ENCODE data around the gene KRAS. TPM values are rescaled to one million over a fixed set of nuclear protein-coding genes. Genes with fewer than 3 reads are reported as not detected.

KRAS gene
- total RNA-seq, 1 donor from 2014 or later, result 45.8 TPM

DNA sequence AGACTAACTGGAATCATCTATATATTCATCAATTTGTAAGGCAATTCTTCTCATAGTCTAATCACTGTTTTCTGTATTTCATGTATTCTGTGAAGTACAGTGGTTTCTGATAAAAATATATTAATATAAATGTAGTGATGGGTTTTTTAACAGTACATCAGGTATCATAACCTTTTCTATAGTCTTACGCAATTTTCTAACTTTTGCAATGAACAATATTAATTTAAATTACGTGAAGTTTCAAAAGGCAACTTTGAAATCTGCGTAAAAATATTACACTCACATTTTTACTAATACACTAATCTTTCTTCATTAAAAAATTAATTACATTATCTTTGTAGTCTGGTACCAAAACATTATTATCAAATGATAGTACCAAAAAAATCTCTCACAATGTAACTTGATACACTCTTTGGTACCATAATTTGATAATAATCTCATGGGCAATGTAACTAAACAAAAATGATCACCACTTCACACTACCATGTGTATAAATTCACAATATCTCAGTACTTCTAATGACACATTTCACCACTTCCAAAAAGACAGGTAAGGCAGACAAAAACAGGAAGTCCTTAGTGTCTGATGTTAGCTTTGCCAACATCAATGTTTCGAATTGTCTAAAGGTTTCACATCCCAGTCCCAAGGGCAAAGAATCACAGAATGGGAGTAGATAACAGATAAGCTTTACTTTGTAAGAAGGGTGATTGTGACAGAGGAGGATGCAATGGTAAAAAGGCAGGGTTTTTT is 64.5 kb downstream of the KRAS start:
- TF ChIP-seq, protein P1, sequence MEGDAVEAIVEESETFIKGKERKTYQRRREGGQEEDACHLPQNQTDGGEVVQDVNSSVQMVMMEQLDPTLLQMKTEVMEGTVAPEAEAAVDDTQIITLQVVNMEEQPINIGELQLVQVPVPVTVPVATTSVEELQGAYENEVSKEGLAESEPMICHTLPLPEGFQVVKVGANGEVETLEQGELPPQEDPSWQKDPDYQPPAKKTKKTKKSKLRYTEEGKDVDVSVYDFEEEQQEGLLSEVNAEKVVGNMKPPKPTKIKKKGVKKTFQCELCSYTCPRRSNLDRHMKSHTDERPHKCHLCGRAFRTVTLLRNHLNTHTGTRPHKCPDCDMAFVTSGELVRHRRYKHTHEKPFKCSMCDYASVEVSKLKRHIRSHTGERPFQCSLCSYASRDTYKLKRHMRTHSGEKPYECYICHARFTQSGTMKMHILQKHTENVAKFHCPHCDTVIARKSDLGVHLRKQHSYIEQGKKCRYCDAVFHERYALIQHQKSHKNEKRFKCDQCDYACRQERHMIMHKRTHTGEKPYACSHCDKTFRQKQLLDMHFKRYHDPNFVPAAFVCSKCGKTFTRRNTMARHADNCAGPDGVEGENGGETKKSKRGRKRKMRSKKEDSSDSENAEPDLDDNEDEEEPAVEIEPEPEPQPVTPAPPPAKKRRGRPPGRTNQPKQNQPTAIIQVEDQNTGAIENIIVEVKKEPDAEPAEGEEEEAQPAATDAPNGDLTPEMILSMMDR (IDR thresholded peaks at IDR 0.05), result no peak
- Mint-ChIP-seq H3K36me3 (ENCODE audit: low read depth) (no peaks in the 10 kb centered on the region), H3K4me1 (peaks cover 10% of the 10 kb centered on the region), H3K4me3 (peak overlapping the region; percentile 78), H3K9me3 (no peaks in the 10 kb centered on the region), H3K27ac (no peak overlapping the region), H3K27me3 (no peaks in the 10 kb centered on the region)
- ATAC-seq (ENCODE audit: low read depth) (peak; percentile 25), DNase-seq (no peak)
- POLR2A ChIA-PET, result interaction anchor here (0.6 to 1.5 kb wide), 5 partner anchors 9 to 991 kb away, joined by 3 to 11 read pairs (median 6); partner anchors contain the start of genes DNAI7 and ETFRF1
- CTCF ChIA-PET, result no interaction called here
- intact Hi-C loops (cut with micrococcal nuclease), result loop anchor here (1.0 to 2.0 kb wide), 2 partner anchors 9 to 13 kb away; partner anchors contain the start of genes DNAI7 and ETFRF1

DNA sequence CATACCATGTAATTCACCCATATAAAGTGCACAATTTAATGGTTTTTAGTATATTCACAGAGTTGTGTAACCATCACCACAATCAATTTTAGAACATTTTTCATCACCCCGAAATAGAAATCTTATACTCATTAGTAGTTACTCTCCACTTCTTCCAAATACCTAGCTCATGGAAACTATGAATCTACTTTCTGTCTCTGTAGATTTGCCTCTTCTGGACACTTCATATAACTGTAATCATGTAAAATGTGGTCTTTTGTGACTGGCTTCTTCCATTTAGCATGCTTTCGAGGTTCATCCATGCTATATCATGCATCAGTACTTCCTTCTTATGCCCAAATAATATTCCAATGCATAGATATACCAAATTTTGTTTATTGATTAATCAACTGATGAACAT is 66.6 kb downstream of the KRAS start:
- ATAC-seq (ENCODE audit: low read depth) (no peak), DNase-seq (no peak)
- H3K27me3 Mint-ChIP-seq, result no peaks in the 10 kb centered on the region
- ChIA-PET CTCF (no interaction called here), POLR2A (no interaction called here)
- intact Hi-C loops (cut with micrococcal nuclease), result no loop called here
- H3K9me3 Mint-ChIP-seq, result peaks cover 6% of the 10 kb centered on the region
- H3K4me1 Mint-ChIP-seq, result peaks cover 10% of the 10 kb centered on the region
- no peak overlapping the region for H3K4me3 Mint-ChIP-seq
- H3K36me3 Mint-ChIP-seq (ENCODE audit: low read depth), result no peaks in the 10 kb centered on the region
- H3K27ac Mint-ChIP-seq, result no peak overlapping the region
- TF ChIP-seq, protein P1 (IDR thresholded peaks at IDR 0.05), result no peak

DNA sequence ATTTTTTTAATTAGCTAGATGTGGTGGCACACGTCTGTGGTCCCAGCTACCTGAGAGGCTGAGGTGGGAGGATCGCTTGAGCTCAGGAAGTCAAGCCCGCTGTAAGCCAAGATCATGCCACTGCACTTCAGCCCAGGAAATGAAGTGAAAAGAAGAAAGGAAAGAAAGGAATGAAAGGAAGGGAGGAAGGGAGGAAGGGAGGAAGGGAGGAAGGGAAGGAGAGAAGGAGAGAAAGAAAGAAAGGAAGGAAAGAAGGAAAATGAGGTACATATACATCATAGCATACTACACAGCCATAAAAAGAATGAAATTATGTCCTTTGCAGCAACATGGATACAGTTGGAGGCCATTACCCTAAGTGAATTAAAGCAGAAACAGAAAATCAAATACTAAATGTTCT is 68.0 kb downstream of the KRAS start:
- no peaks in the 10 kb centered on the region for H3K36me3 Mint-ChIP-seq (ENCODE audit: low read depth)
- intact Hi-C loops (cut with micrococcal nuclease), result loop anchor here (1.0 kb wide), 1 partner anchor 27 kb away; no protein-coding TSS in a partner anchor
- peaks cover 10% of the 10 kb centered on the region for H3K4me1 Mint-ChIP-seq
- ChIA-PET CTCF (no interaction called here), POLR2A (interaction anchor here (0.6 kb wide), 2 partner anchors 9 to 27 kb away, joined by 3 to 4 read pairs; no protein-coding TSS in a partner anchor)
- no peak for ATAC-seq (ENCODE audit: low read depth)
- no peak for DNase-seq
- no peak overlapping the region for H3K4me3 Mint-ChIP-seq
- TF ChIP-seq, protein P1 (IDR thresholded peaks at IDR 0.05), result no peak
- no peak overlapping the region for H3K27ac Mint-ChIP-seq
- H3K9me3 Mint-ChIP-seq, result peaks cover 8% of the 10 kb centered on the region
- no peaks in the 10 kb centered on the region for H3K27me3 Mint-ChIP-seq

DNA sequence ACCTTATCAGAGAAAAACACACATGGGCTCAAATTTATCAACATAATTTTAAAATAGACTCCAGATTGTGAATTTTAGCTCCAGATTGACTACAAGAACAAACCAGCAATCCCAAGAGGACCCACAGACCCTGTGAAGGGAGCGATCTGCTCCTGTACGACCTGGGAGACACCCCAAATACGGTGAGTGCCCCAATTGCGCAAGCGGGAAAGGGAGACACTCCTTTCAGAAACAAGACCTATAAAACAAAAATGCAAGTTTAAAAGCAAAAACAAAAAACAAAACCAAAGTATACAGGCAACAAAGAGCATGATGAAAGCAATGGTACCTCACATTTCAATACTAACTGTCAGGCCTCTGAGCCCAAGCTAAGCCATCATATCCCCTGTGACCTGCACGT is 87.9 kb downstream of the KRAS start:
- ChIA-PET POLR2A (no interaction called here), CTCF (no interaction called here)
- TF ChIP-seq, protein P1 (IDR thresholded peaks at IDR 0.05), result no peak
- Mint-ChIP-seq H3K4me3 (no peak overlapping the region), H3K4me1 (peaks cover 18% of the 10 kb centered on the region), H3K27ac (no peak overlapping the region), H3K27me3 (no peaks in the 10 kb centered on the region), H3K9me3 (no peaks in the 10 kb centered on the region), H3K36me3 (ENCODE audit: low read depth) (no peaks in the 10 kb centered on the region)
- intact Hi-C loops (cut with micrococcal nuclease), result no loop called here
- DNase-seq, result no peak
- no peak for ATAC-seq (ENCODE audit: low read depth)

DNA sequence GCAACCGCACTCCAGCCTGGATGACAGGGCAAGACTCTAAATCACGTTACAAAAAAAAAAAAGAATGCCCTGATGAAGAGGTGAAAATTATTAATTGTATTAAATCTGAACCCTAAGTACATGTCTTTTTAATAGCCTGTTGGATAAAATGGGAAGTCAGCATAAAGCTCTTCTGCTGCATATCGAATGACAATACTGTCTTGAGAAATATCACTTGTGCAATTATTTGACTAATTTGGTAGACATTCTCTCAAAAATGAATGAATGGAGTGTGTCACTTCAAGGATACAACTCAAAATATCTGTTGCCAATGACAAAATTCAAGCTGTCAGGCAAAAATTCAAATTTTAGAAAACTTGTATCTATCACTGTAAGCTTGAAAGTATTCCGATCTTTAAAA is 94.7 kb downstream of the KRAS start:
- Mint-ChIP-seq H3K36me3 (ENCODE audit: low read depth) (peaks cover 3% of the 10 kb centered on the region), H3K4me3 (no peak overlapping the region), H3K27me3 (no peaks in the 10 kb centered on the region), H3K4me1 (peaks cover 48% of the 10 kb centered on the region), H3K27ac (peak overlapping the region; percentile 87), H3K9me3 (no peaks in the 10 kb centered on the region)
- intact Hi-C loops (cut with micrococcal nuclease), result loop anchor here (5.0 kb wide), 3 partner anchors 161 to 559 kb away; no protein-coding TSS in a partner anchor
- TF ChIP-seq, protein P1 (IDR thresholded peaks at IDR 0.05), result no peak
- ChIA-PET POLR2A (interaction anchor here (0.7 to 2.5 kb wide), 3 partner anchors 39 to 209 kb away, joined by 3 to 20 read pairs (median 3); partner anchors contain the start of genes DNAI7 and ETFRF1), CTCF (interaction anchor here (1.8 kb wide), 1 partner anchor 159 kb away, joined by 9 read pairs; no protein-coding TSS in a partner anchor)
- DNase-seq (no peak), ATAC-seq (ENCODE audit: low read depth) (no peak)
